ENCODE data around the gene UGGT2. TPM values are rescaled to one million over a fixed set of nuclear protein-coding genes. Genes with fewer than 3 reads are reported as not detected.

Gene UGGT2
- total RNA-seq, 4 donors from 2014 or later = 20.5 to 48.6 (median 30.6) TPM

DNA sequence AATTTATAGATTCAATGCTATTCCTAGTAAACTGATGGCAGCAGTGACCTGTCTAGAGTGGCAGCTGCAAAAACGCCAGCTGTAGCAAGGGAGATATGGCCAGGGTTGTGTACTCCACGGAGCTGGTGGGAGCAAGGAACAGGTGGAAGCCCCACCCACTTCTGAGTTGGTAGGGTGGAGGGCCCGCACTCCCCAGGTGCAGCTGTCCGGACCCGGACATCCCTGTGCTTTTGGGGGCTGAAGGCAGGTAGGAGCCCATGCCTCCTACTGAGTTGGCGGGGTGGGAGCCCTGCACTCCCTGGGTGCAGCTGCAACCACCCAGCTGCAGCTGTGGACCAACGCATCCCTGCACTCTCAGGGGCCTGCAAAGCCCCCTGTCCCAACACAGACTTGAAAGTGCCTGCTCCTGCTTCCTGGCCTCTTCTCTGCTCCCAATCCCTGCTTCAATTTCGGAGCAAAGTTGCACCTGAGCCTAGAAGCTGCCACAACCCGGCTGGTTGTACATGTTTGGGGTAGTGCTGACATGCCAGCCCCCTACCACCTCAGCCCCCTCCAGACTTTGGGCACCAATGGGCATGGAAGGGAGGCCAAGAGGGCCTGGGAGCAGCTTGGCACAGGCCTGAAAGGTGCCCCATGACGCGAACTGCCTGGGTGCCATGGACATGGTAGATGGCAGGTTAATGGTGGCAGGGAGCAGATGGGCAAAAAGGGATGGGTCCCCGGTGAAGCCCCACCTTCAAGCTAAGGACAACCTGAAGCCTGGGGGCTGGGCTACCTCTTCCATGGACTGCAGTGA, 19.8 kb downstream of the UGGT2 start:
- no peaks in the 10 kb centered on the region for H3K27me3 ChIP-seq
- intact Hi-C loops (cut with DNase I) = no loop called here
- no peaks in the 10 kb centered on the region for H3K4me1 ChIP-seq
- H3K27ac ChIP-seq (replicated peaks in 1 of 4) = no peak overlapping the region
- no peak for TF ChIP-seq POLR2A (IDR thresholded peaks at IDR 0.05; ENCODE audit: low read depth)
- TF ChIP-seq, protein P1, sequence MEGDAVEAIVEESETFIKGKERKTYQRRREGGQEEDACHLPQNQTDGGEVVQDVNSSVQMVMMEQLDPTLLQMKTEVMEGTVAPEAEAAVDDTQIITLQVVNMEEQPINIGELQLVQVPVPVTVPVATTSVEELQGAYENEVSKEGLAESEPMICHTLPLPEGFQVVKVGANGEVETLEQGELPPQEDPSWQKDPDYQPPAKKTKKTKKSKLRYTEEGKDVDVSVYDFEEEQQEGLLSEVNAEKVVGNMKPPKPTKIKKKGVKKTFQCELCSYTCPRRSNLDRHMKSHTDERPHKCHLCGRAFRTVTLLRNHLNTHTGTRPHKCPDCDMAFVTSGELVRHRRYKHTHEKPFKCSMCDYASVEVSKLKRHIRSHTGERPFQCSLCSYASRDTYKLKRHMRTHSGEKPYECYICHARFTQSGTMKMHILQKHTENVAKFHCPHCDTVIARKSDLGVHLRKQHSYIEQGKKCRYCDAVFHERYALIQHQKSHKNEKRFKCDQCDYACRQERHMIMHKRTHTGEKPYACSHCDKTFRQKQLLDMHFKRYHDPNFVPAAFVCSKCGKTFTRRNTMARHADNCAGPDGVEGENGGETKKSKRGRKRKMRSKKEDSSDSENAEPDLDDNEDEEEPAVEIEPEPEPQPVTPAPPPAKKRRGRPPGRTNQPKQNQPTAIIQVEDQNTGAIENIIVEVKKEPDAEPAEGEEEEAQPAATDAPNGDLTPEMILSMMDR (IDR thresholded peaks at IDR 0.05) = no peak
- no peak for TF ChIP-seq POLR2AphosphoS5 (IDR thresholded peaks at IDR 0.05)
- no peak for TF ChIP-seq EP300 (IDR thresholded peaks at IDR 0.05)
- no peak overlapping the region for H3K4me3 ChIP-seq
- H3K9me3 ChIP-seq = no peaks in the 10 kb centered on the region
- WGBS = 93% methylated on average over 2 of the region's 12 CpGs
- peaks cover 0 to 6% (median 0%) of the 10 kb centered on the region in 4 donors for H3K36me3 ChIP-seq
- DNase-seq (ENCODE audit: extremely low spot score) = no peak

DNA sequence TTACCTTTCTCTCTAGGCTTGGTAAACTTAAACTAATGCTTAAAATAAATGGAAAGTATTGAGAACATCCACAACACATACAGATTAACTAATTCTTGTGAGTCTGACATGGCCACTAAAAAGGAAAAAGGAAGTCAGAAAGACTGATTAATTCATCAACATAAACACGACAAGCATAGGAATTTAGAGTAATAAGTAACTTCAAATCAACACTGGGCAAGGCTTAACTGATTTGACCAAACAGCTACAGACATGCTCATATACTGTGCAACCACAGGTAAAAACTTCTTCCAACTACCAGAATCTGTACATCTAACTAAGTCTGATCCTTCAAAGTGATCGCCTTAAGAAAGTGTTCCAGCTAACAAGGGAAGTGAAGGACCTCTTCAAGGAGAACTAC, 20.5 kb downstream of the UGGT2 start:
- Histone ChIP-seq H3K4me3 (no peak overlapping the region), H3K4me1 (no peaks in the 10 kb centered on the region), H3K27ac (replicated peaks in 1 of 4) (no peak overlapping the region), H3K9me3 (no peaks in the 10 kb centered on the region), H3K27me3 (no peaks in the 10 kb centered on the region), H3K36me3 (peaks cover 0 to 6% (median 0%) of the 10 kb centered on the region in 4 donors)
- TF ChIP-seq EP300 (IDR thresholded peaks at IDR 0.05) = no peak
- TF ChIP-seq POLR2AphosphoS5 (IDR thresholded peaks at IDR 0.05) = no peak
- TF ChIP-seq, protein P1 (IDR thresholded peaks at IDR 0.05) = no peak
- TF ChIP-seq POLR2A (IDR thresholded peaks at IDR 0.05; ENCODE audit: low read depth) = no peak
- WGBS = 79% methylated on average over 2 of the region's 2 CpGs
- no peak for DNase-seq (ENCODE audit: extremely low spot score)
- intact Hi-C loops (cut with DNase I) = no loop called here

DNA sequence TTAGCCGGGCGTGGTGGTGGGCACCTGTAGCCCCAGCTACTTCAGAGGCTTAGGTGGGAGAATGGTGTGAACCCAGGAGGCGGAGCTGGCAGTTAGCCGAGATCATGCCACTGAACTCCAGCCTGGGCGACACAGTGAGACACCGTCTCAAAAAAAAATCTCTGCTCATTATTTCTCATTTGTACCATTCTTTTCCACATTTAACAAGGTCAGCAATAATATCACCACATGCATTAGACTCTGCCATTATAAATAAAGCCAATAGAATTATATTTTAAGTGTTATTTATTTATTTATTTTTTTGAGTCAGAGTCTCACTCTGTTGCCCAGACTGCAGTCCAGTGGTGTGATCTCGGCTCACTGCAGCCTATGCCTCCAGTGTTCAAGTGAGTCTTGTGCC, 24.2 kb downstream of the UGGT2 start:
- 96% methylated on average over 7 of the region's 7 CpGs for WGBS
- Histone ChIP-seq H3K36me3 (peaks cover 0 to 6% (median 2%) of the 10 kb centered on the region in 4 donors), H3K4me3 (no peak overlapping the region), H3K4me1 (peaks cover 0 to 9% (median 2%) of the 10 kb centered on the region in 4 donors), H3K27ac (replicated peaks in 1 of 4) (no peak overlapping the region), H3K9me3 (no peaks in the 10 kb centered on the region), H3K27me3 (no peaks in the 10 kb centered on the region)
- DNase-seq (ENCODE audit: extremely low spot score) = no peak
- intact Hi-C loops (cut with DNase I) = no loop called here
- TF ChIP-seq POLR2AphosphoS5 (IDR thresholded peaks at IDR 0.05) = no peak

DNA sequence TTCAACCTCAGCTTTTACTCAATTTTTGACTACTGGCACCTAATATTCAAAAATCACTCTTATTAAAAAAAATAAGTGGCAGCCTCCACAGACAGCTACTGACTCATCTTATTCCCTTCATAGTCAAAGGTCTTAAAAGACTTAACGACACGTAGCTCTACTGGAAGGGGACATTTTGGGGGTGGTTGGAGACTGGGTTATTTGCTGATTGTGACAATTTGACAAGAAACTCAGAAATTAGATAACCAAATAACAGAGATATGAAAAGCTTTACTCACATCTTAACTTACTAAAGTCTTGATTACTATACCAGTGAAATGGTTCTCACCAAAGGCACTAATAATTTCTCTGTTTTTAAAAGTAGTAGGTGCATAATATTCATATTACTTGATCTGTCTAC, 25.7 kb downstream of the UGGT2 start:
- DNase-seq (ENCODE audit: extremely low spot score) = no peak
- intact Hi-C loops (cut with DNase I) = no loop called here
- WGBS = 98% methylated on average over 2 of the region's 2 CpGs

DNA sequence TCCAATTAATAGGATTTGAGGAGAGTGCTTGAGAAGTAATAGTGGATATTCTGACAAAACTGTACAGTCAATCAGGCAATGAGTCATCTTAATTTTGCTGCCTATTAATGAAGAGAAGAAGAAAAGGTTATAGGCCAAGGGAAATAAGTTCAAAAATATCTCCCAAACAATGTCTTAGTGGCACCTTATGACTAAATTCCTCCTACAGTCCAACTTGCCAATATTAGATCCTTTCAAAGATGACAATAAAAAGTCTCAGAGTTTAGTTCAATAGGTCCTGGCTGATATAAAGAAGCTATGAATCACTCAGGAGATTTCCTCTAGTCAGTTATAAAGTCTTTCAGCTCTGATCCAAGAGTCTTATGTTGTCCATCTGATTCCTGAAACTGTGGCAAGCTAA, 27.9 kb downstream of the UGGT2 start:
- Histone ChIP-seq H3K4me1 (peaks cover 0 to 9% (median 2%) of the 10 kb centered on the region in 4 donors), H3K27me3 (no peaks in the 10 kb centered on the region), H3K9me3 (no peaks in the 10 kb centered on the region), H3K4me3 (no peak overlapping the region), H3K36me3 (peaks cover 0 to 6% (median 2%) of the 10 kb centered on the region in 4 donors), H3K27ac (replicated peaks in 1 of 4) (no peak overlapping the region)
- intact Hi-C loops (cut with DNase I) = no loop called here
- DNase-seq (ENCODE audit: extremely low spot score) = no peak
- TF ChIP-seq, protein P1 (IDR thresholded peaks at IDR 0.05) = no peak
- no peak for TF ChIP-seq POLR2A (IDR thresholded peaks at IDR 0.05; ENCODE audit: low read depth)

More for the DNA sequence above, 25.7 kb downstream of the UGGT2 start:
- Histone ChIP-seq H3K9me3 (no peaks in the 10 kb centered on the region), H3K27ac (replicated peaks in 1 of 4) (no peak overlapping the region), H3K4me3 (no peak overlapping the region), H3K4me1 (peaks cover 0 to 9% (median 2%) of the 10 kb centered on the region in 4 donors), H3K36me3 (peaks cover 0 to 6% (median 2%) of the 10 kb centered on the region in 4 donors), H3K27me3 (no peaks in the 10 kb centered on the region)
- TF ChIP-seq EP300 (IDR thresholded peaks at IDR 0.05) (no peak), POLR2AphosphoS5 (IDR thresholded peaks at IDR 0.05) (no peak), POLR2A (IDR thresholded peaks at IDR 0.05; ENCODE audit: low read depth) (no peak)
- TF ChIP-seq, protein P1 (IDR thresholded peaks at IDR 0.05) = no peak

Data from esophagus muscularis mucosa (tissue), 4 donors.